HCT116 (cell line): Measurements from ENCODE around the gene KCND2. TPM values are rescaled to one million over a fixed set of nuclear protein-coding genes. Genes with fewer than 3 reads are reported as not detected.

ENCODE experiments used
- ATAC-seq: fragments of 200-7000 bp; cut with Tn5 transposase; 2 replicates; pipeline ENCODE4 v1.9.1; 2020; ENCODE audit warnings: mild to moderate bottlenecking, moderate library complexity
- BruUV-seq: library from RNA; stranded (reverse); fragments of 400-500 nt; replicated peaks from 2 replicates; lab custom pipeline; 2021; lab: Mats Ljungman, UMichigan
- CTCF ChIA-PET: fragments of 300-600 bp; sonication (Branson Sonifier 250); formaldehyde crosslinking; loops from one replicate; lab custom pipeline; 2021; ENCODE audit warnings: antibody characterized with exemption; lab: Charles Lee
- POLR2A ChIA-PET: fragments of 300-600, 350-600 bp; sonication (Branson Sonifier 250); formaldehyde crosslinking; loops from one replicate; lab custom pipeline; 2021; ENCODE audit warnings: antibody characterized with exemption; lab: Charles Lee
- RAD21 ChIA-PET, 2 experiments: fragments of 300-600 bp; sonication (Branson Sonifier 250); formaldehyde crosslinking; loops; one replicate each; lab custom pipeline; 2023; ENCODE audit warnings: low total read pairs in 2 of 2; ENCODE audit not compliant: uncharacterized antibody in 2 of 2, unreplicated experiment in 2 of 2, low non-redundant PET in 1 of 2; lab: Charles Lee
- DNase-seq: peaks from one replicate; pipeline ENCODE4 v3.0.0-alpha.2; 2010; ENCODE audit warnings: low read depth, low spot score
- H2AFZ ChIP-seq: fragments of 200-600 bp; shearing (Covaris generic), sonication (generic); 2 replicates; pipeline ENCODE4 v1.6.1; 2017; ENCODE audit warnings: low read depth, mixed run types, mixed read lengths, antibody characterized with exemption, low read length; ENCODE audit not compliant: poor library complexity, severe bottlenecking
- H3K27ac ChIP-seq: 2 replicates; pipeline ENCODE4 v1.5.1; 2012; ENCODE audit warnings: low read depth, low read length
- H3K27me3 ChIP-seq: fragments of 200-600 bp; sonication (generic); 2 replicates; pipeline ENCODE4 v1.6.1; 2016; ENCODE audit warnings: mixed run types, low read length, mixed read lengths; ENCODE audit not compliant: insufficient read depth
- H3K36me3 ChIP-seq, 2 experiments: fragments of 200-500 bp in 1 of 2; fragments of 200-600 bp in 1 of 2; sonication (Bioruptor generic) in 1 of 2; sonication (generic) in 1 of 2; 2 replicates each; pipeline versions ENCODE4 v1.5.1 to v1.6.1; 2014 to 2016; ENCODE audit warnings: low read length in 2 of 2, inconsistent platforms in 1 of 2, mixed read lengths in 1 of 2, mixed run types in 1 of 2; ENCODE audit not compliant: insufficient read depth in 2 of 2, control insufficient read depth in 1 of 2
- H3K4me1 ChIP-seq, 2 experiments: fragments of 200-600 bp in 1 of 2; sonication (generic) in 1 of 2; 2 replicates each; pipeline versions ENCODE4 v1.5.1 to v1.6.1; 2012 to 2017; ENCODE audit warnings: low read length in 2 of 2, inconsistent platforms in 1 of 2, mild to moderate bottlenecking in 1 of 2, mixed read lengths in 1 of 2, mixed run types in 1 of 2, moderate library complexity in 1 of 2; ENCODE audit not compliant: insufficient read depth in 2 of 2, control insufficient read depth in 1 of 2
- H3K4me2 ChIP-seq: fragments of 200-600 bp; sonication (generic); 2 replicates; pipeline ENCODE4 v1.6.1; 2017; ENCODE audit warnings: mixed run types, low read length, mixed read lengths
- H3K4me3 ChIP-seq, 2 experiments: fragments of 200-600 bp in 1 of 2; sonication (generic) in 1 of 2; replicated peaks in 1 of 2; 2 replicates each; pipeline ENCODE4 v1.5.1; 2011 to 2016; ENCODE audit warnings: low read length in 2 of 2, control low read depth in 1 of 2, low read depth in 1 of 2, mild to moderate bottlenecking in 1 of 2, mixed read lengths in 1 of 2, mixed run types in 1 of 2
- H3K79me2 ChIP-seq: fragments of 200-600 bp; sonication (generic); 2 replicates; pipeline ENCODE4 v1.6.1; 2017; ENCODE audit warnings: mild to moderate bottlenecking, mixed run types, low read length, moderate library complexity, mixed read lengths; ENCODE audit not compliant: insufficient read depth
- H3K9ac ChIP-seq: fragments of 200-600 bp; sonication (generic); 2 replicates; pipeline ENCODE4 v1.6.1; 2016; ENCODE audit warnings: low read length, mixed read lengths
- H3K9me2 ChIP-seq: fragments of 200-600 bp; sonication (generic), shearing (Covaris generic); 2 replicates; pipeline ENCODE4 v1.6.1; 2017; ENCODE audit warnings: mixed run types, mild to moderate bottlenecking, moderate library complexity; ENCODE audit not compliant: insufficient read depth
- H3K9me3 ChIP-seq, 2 experiments: fragments of 200-500 bp in 1 of 2; fragments of 200-600 bp in 1 of 2; sonication (Bioruptor generic) in 1 of 2; sonication (generic) in 1 of 2; 2 replicates each; pipeline ENCODE4 v1.6.1; 2014 to 2017; ENCODE audit warnings: low read length in 2 of 2, mixed read lengths in 2 of 2, inconsistent platforms in 1 of 2, low read depth in 1 of 2, mild to moderate bottlenecking in 1 of 2, mixed run types in 1 of 2, moderate library complexity in 1 of 2; ENCODE audit not compliant: control insufficient read depth in 1 of 2, insufficient read depth in 1 of 2
- H4K20me1 ChIP-seq: fragments of 200-600 bp; sonication (generic), shearing (Covaris generic); 2 replicates; pipeline ENCODE4 v1.6.1; 2017; ENCODE audit warnings: mixed run types, mild to moderate bottlenecking, moderate library complexity; ENCODE audit not compliant: insufficient read depth
- ATF3 ChIP-seq: IDR thresholded peaks from 2 replicates; pipeline ENCODE4 v1.6.1; 2012
- CBX3 ChIP-seq: IDR thresholded peaks from 2 replicates; pipeline ENCODE4 v1.6.1; 2012; ENCODE audit warnings: low read depth
- CEBPB ChIP-seq: IDR thresholded peaks from 2 replicates; pipeline ENCODE4 v1.6.1; 2012; ENCODE audit warnings: low read depth
- EZH2 ChIP-seq: fragments of 200-600 bp; sonication (generic); IDR thresholded peaks from 2 replicates; pipeline ENCODE4 v1.6.1; 2017; ENCODE audit warnings: antibody characterized with exemption, mixed run types
- JUND ChIP-seq: IDR thresholded peaks from 2 replicates; pipeline ENCODE4 v1.6.1; 2012
- MAX ChIP-seq: IDR thresholded peaks from 2 replicates; pipeline ENCODE4 v1.6.1; 2012
- RAD21 ChIP-seq: IDR thresholded peaks from 2 replicates; pipeline ENCODE4 v1.6.1; 2012; ENCODE audit warnings: low read depth, mild to moderate bottlenecking
- TCF7L2 ChIP-seq: IDR thresholded peaks from 2 replicates; pipeline ENCODE4 v1.7.0; 2011; ENCODE audit warnings: borderline replicate concordance, inconsistent platforms; ENCODE audit not compliant: insufficient read depth, insufficient read length; ENCODE audit errors: extremely low read depth
- intact Hi-C: fragments of 100-400 bp; cut with micrococcal nuclease; formaldehyde crosslinking; loops from 2 replicates; pipeline ENCODE4 v1.10.0; 2022
- total RNA-seq: library from RNA; stranded (reverse); gene quantifications from one replicate; pipeline ENCODE4 v1.2.1, GENCODE V29; 2021; ENCODE audit not compliant: unreplicated experiment

Gene KCND2
- total RNA-seq, 1 experiment from 2014 or later = 0.05 TPM

DNA sequence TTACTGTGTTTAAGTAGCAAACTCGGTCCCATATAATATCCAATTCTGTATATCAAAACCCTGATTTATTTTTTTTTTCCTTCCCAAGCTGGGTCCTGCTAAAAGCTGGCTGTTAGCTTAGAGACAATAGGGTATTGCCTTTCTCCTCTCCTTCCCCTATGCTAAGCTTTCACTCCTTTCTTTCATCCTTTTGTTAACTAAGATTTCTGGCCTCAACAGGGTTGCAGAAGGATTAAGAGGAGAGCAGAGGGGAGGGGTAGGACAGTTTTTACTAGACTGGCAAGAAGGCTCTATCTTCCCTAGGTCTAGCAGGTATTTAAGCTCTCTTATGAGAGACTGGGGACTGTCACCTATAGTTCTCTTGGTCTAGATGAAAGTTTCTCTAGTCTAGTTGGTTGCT, 229.2 kb downstream of the KCND2 start:
- ChIA-PET CTCF (no interaction called here), RAD21 (no interaction called here), POLR2A (interaction anchor here (1.0 kb wide), 1 partner anchor 10 kb away, joined by 3 read pairs; no protein-coding TSS in a partner anchor)
- Histone ChIP-seq H3K27ac (no peak overlapping the region), H3K4me3 (no peak overlapping the region), H3K27me3 (no peaks in the 10 kb centered on the region), H3K9me2 (no peaks in the 10 kb centered on the region), H3K79me2 (no peaks in the 10 kb centered on the region), H4K20me1 (no peaks in the 10 kb centered on the region), H3K36me3 (no peaks in the 10 kb centered on the region), H3K9me3 (no peaks in the 10 kb centered on the region), H3K4me2 (no peak overlapping the region), H3K4me1 (no peaks in the 10 kb centered on the region), H3K9ac (no peak overlapping the region), H2AFZ (no peak overlapping the region)
- BruUV-seq = no TSS peak
- TF ChIP-seq MAX = no peak
- DNase-seq = no peak
- intact Hi-C loops = no loop called here
- ATAC-seq = no peak

GRCh38 chr7:120502825-120503224, 229.8 kb downstream of the KCND2 start:
- no peaks in the 10 kb centered on the region for H4K20me1 ChIP-seq
- no TSS peak for BruUV-seq
- no peaks in the 10 kb centered on the region for H3K9me3 ChIP-seq
- no peak overlapping the region for H3K4me2 ChIP-seq
- RAD21 ChIA-PET = no interaction called here
- no peaks in the 10 kb centered on the region for H3K36me3 ChIP-seq
- H3K4me3 ChIP-seq = no peak overlapping the region
- ATAC-seq = no peak
- H3K27me3 ChIP-seq = no peaks in the 10 kb centered on the region
- no peak for DNase-seq
- H3K4me1 ChIP-seq = no peaks in the 10 kb centered on the region
- POLR2A ChIA-PET = interaction anchor here (1.0 kb wide), 1 partner anchor 10 kb away, joined by 3 read pairs; no protein-coding TSS in a partner anchor
- H2AFZ ChIP-seq = no peak overlapping the region
- TF ChIP-seq CEBPB (no peak), TCF7L2 (no peak), EZH2 (no peak), ATF3 (no peak), JUND (no peak), CBX3 (no peak), RAD21 (no peak)
- H3K9me2 ChIP-seq = no peaks in the 10 kb centered on the region
- H3K27ac ChIP-seq = no peak overlapping the region
- CTCF ChIA-PET = no interaction called here
- intact Hi-C loops = no loop called here
- H3K9ac ChIP-seq = no peak overlapping the region
- no peaks in the 10 kb centered on the region for H3K79me2 ChIP-seq
